ENCODE measurements around the gene ZFP36L1.

Gene ZFP36L1

DNA sequence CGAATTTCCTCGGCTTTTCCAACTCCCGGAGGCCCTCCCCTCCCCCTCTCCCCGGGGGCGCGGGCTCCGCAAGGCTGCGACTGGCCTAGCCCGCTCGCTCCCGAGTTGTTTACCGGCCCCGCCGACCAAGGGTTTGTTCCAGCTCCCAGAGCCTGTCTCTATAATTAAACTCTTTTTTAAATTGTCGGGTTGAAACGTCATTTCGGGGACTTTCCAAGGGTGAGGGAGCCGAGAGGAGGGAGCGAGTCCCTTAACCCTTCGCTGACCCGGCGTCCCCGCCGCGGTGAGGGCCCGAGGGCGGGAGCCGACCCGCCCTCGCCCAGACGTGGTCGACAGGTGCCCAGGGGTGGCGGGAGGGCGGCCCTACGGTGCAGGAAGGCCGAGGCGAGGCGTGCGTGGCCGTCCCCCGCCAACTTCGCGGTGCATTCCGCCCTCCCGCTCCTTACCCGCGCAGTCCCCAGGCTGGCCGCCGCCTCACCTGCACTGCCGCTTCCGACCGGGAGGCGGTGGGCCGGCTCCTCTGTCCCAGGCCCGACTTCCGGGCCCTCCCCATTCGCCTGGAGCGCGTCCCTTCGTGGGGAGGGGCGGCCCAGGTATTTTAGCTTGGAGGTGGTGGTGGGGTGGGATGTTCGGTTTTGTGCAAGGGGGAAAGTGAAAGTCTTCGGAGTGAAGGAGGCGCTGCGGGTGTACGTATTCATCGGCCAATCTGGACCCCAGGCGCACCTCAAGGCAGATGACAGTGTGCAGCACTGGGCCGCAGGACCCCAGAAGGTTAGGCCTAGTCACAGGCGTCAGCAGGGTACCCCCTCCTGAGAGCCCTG lies 2.9 kb upstream of the ZFP36L1 start:
- DNase-seq (ENCODE audit: low spot score) = peak; percentile 78

DNA sequence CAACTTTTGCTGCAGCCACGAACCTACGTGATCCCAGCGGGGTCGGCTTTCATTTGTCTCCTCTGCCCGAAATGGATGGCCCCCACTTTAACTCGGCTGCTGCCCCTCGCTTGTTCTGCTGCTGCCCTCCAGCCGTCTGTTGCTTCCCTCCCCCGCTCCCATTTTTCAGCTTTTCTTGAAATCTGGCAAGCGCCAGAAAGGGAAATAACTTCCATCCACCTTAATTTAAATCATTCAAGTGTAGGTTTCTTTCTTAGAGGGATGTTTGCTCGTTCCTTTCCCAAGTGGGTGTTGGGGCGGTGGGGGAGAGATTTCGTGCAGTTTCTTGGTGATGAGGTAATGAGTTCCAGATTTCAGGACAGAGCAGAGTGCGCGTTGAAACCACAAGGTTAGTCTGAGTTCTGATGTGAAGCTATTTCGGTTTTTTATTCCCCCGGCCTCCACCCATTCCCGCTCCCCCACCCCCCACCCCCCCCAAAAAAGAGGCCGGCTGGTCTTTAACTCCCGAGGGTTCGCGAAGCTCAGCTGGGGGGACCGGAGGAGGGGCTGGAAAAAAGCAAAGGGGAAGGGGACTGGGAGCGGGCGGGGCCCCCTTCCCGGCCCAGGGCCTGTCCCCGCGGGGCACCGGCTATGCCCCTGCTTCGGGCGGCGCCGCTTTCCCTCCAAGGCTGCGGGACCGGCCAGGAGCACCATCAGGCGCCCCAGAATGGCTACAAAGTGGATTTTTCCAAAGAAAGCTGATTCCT lies 2.2 kb upstream of the ZFP36L1 start:
- peak; percentile 58 for DNase-seq (ENCODE audit: low spot score)

DNA sequence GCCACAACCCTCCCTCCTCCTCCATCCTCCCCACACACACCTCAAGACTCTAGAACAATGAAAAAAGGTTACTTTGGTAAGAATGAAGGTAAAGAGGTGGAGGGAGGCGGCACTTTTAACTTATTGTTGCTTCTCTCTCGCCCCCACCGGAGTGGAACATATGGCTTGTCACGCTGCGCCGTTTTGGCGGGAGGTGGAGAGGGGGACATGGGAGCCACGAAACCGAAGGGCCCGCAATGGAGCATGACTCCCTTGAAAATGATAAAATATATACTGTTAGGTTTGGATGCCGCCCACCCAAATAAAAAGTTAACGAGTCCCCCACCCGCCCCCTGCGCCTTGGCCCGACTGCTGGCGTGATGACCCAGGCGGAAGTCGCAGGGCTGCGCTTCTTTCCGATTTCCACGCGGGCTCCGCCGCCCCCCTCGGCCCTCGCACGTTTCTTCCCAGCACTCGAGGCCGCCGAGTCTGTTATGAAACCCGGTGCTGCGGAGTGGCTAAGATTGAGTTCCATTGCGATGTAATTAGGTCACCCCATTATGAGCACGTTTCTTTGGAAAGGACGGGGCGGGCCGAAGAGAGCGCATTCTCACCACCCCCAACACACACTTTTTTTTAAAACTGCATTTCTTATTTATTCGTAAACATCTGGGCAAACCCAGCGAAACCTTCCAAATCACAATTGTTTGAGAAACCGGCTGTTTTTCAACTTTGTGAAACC lies 1.4 kb upstream of the ZFP36L1 start:
- peak; percentile 48 for DNase-seq (ENCODE audit: low spot score)

DNA sequence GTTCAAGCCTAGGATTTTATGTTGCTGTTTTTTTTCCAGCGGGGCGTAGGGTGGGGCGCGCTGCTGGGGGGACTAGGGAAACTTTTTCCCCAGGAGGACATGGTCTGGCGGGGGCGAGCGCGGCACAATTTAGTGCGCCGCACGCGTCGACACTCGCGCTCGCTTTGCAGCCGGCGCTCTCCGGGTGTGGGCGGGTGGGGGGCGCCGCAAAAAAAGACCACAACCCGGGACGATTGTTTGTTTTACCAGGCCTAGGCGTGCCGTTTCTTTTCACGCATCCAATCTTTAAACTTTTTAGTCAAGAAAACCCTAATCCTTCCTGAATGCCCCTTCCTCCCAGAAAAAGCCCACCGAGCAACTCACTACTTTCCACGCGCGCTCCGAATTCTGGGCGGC lies 865 bp upstream of the ZFP36L1 start:
- DNase-seq (ENCODE audit: low spot score) = no peak

DNA sequence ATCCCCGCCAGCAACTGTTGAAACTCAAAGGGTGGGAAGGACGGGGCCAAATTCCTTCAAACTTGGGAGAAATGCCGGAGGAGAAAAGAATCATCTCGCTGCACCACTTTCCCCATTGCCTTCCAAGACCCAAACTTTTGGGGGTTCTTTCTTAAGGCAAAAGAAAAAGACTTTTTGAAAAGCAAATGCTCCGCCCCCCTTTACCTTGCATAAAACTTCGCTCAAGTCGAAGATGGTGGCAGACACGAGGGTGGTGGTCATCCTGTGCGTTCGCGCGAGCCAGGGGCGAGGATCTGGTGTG lies 239 bp downstream of the ZFP36L1 start:
- DNase-seq (ENCODE audit: low spot score) = no peak

DNA sequence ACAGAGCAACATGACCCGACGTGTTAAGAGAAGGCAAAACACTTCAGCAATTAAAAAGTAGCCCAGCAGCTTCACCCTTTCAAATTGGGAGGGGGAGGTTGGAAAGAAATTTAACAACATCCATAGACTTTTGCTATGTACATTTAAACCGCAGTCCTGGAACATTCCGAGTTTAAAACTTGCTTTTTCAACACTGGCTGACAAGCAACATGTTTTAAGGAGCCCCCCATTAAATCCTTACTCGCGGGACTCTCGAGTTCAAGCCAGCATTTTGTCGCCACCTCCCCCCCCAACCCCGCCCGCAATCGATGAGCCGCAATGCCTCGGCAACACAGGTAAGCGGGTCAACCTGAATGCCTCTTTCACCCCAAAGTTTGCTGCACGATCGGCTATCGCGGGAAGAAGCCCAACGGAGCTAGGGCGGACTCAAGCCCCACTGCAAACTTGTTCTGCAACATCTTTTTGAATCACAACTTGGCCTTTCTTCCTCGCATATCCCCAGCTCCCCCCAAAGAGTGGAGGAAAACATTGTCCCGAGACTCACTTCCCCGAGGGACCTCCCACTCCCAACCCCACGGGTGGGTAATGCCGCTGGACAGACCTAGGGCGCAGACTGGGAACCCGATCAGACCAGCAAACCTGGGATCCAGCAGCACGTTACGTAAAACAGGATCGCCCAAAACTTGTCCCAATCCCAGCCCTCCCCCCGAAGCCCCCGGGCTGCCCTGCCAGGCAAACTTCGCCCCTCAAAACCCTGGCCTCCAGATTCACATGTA lies 777 bp downstream of the ZFP36L1 start:
- DNase-seq (ENCODE audit: low spot score) = peak; percentile 21

DNA sequence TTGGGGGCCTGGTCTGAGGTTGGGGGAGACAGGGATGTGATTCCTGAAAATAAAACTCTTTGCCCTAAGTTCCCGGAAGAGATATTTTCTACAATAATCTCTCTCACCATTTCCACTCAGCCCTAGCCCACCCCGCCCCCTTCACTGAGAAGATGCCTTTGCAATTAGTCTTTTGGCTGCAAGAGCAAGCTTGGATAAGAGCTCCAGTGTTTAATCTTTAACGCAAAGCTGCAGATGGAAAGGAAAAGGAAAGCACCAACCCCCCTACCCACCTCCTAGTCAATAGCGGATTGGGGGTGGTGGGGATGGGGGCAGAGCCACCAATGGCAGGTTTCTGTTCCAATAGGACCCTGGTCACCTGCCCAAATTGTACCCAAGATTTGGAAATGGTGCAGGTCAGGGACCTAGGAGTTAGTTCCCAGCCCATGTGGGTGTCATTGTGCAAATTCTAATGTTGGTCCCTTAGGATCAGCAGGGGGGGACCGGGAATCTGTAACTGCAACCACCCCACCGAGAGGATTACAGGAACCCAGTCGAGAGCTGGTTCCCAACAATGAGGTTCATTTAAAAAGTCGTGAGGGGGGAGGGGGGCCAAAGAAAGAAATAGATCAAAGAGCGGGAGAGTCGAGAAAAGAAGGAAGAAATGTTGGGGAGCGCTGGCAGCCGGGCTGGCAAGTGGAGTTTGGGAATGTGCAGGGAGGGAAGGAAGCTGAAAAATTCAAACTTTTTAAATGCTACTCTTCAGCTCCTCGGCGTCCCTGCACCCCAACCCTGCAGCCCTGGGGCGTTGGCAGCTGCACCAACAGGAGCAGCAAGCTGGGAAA lies 1.6 kb downstream of the ZFP36L1 start:
- DNase-seq (ENCODE audit: low spot score) = peak; percentile 34

DNA sequence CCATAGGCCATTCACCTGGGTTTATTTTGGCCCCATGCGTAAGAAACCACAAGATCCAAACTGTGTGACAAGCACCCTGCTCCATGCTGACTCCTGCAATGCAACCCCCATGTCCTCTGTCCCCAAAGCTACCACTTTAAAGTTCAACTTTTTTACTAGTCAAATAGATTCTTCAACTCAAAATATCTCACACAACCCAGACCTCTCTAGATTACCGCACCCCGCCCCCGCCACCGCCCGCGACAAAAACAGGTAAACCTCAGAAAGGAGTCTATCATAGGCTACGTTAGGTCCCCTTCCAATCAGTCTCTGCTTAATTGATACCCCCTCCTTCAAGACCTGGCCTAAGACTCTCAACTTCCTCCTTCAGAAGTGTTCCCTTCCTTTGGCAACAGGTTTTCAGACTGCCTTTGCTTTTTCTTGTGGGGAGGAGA lies 2.2 kb downstream of the ZFP36L1 start:
- peak; percentile 33 for DNase-seq (ENCODE audit: low spot score)

DNA sequence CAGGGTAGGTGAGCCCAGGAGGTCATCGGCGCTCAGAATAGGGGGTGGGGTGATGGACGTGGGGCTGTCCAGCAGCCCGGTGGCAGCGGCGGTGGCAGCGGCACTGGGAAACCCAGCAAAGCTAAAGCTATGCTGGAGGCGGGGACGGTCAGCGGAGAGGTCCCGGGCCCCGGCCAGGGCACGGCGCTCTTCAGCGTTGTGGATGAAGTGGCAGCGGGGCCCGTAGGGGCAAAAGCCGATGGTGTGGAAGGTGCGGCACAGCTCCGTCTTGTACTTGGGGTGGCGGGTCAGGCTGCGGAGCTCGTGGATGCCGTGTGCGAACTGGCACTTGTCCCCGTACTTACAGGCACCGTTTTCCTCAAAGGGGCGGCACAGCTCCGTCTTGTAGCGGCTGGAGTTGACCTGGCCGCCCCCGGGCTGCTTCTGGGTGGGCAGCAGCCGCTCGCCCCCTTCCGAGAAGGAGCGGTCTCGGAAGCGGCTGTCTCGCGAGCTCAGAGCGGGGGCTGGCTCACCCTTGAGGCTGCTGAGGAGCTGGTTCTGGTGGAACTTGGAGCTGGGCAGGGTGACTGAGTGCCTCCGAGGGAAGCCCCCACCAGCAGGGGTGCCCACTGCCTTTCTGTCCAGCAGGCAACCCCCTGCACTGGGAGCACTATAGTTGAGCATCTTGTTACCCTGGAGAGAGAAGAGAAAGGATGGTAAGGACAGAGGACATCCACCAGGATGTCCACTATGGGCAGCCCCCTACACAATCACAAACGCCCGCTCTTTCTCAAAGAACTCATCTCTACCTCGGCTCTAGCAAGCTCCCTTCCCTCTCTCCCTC lies 2.8 kb downstream of the ZFP36L1 start:
- DNase-seq (ENCODE audit: low spot score) = peak; percentile 37

DNA sequence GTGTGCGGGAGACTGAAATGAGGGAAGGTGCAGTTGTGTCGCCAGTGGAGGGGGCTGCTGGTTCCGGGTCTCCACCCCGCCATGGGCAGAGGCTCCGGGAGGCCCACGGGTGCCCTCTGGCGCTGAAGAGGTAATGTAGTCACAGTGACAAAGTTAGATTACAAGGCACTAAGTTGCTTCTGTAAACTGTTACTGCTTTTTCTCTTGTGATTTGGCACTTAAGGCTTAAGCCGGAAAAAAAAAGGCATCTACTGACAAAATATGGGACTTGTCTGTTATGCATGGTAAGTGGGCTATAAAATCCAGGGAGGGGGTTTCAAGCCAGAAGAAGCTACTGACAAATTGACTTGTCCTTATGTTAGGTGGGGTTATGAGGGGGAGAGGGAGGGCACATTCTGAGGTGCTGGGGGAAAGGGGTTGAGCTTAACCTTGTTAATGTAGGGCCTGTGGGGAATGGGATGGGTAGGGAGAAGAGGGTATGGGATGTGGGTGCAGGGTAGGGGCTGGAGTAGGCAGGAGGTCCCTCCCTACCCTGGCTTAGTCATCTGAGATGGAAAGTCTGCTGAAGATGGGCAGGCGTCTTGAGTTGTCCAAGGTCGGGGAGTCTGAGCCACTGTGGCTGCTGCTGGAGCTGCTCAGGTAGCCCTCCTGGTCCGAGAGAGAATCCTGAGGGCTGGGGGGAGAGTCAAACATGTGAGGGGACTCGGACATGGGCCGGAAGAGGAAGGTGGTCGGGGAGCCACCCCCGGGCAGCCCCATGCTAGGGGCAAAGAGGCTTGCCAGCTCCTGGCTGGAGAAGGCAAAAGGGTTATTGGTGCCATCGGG lies 3.7 kb downstream of the ZFP36L1 start:
- DNase-seq (ENCODE audit: low spot score) = peak; percentile 80

DNA sequence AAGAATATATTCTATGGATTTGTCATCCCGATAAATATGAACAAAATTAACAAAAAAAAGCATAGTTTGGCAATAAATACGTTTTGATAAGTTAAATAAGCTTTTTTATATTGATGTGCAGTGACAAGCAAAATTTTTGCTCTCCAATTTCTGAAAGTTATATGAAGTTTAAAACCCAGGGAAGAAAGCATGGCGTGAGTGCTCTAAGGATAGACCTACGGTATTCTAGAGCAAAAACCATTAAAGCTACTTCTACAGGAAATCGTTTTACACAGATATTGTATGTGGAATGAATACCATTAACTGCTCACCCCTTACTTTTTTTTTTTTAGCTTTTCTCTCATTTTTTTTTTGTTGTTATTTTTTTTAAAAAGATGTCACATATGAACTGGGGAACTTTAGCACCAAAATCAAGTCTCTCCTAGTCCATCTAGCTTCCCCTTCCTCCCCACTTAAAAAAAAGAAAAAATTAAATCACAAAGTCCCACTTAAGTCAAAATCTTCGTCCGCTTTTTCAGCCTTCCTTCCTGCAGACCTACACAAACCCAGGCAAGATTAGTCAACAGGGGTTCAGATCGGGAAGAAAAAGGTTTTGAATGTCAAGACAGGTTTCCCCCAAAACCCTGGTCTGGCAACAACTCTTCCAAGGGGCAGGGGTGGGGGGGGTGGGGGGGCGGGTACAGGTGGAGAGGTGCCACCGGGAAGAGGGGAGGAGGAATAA lies 4.4 kb downstream of the ZFP36L1 start:
- peak; percentile 65 for DNase-seq (ENCODE audit: low spot score)

DNA sequence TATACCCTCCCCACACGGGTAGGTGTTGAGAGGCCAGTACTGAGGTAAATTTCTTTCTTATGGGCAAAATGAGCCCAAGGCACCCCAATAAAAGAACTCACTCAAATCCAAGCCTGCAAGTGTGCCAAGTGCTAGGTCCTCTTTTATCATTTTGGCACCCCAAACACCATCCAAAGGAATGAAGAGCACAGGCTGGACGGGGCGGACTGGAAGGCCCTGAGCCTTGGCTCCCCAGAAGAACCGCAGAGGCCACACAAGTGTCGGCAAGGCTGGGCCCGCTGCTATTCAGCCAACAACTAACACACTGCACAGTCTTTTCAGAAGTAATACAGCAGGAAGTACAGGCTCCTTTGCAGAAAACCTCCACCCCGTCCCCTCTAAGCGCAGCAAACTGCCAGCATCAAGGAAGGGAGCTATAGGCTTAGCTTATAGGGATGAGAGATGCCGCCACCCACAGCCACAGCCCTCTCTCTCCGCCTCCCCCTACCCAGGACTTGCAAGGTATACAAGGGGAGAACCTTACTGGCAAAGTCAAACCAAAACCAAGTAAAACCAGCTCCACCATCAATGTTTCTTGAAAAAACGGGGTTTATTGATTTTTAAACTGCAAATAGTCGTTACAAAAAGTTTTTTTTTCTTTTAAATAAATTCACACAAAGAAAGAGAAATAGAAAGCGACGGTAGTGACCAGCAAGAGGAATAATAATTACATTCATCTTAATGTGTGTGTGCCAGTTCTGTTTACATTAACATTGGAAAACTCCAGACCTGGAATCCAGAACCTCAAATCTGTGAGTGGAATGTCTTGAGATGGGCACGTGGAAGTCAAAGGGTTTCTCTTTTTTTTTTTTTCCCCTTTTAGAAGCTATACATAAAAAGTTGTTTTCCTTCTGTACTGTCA lies 5.5 kb downstream of the ZFP36L1 start:
- DNase-seq (ENCODE audit: low spot score) = peak; percentile 57

DNA sequence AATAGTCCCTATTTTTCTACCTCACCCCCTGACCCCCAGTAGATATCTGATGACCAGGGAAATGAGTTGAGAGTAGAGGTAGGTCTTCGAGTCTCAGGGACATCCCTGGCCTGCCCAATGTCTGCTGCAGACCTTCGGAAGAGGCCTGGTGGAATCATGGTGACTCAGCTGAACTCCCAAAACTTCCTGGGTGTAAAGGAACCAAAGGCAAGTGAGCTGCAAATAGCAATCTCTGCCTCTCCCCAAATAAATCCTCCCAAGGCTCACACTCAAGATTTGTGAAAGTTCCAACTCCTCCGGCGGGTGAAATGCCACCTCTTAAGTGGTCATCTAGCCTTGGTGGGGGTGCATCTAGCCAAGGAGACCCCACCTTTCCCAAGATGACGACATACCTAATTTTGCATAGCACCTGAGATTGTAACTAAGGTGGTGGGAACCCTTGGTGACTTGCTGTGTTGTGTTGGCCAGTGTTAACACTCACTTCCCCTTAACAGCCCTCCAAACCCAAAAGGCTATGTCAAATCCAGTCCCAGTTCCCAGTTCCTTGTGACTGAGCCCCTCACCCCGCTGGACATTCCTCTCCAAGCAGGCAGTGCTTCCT lies 6.3 kb downstream of the ZFP36L1 start:
- peak; percentile 57 for DNase-seq (ENCODE audit: low spot score)

DNA sequence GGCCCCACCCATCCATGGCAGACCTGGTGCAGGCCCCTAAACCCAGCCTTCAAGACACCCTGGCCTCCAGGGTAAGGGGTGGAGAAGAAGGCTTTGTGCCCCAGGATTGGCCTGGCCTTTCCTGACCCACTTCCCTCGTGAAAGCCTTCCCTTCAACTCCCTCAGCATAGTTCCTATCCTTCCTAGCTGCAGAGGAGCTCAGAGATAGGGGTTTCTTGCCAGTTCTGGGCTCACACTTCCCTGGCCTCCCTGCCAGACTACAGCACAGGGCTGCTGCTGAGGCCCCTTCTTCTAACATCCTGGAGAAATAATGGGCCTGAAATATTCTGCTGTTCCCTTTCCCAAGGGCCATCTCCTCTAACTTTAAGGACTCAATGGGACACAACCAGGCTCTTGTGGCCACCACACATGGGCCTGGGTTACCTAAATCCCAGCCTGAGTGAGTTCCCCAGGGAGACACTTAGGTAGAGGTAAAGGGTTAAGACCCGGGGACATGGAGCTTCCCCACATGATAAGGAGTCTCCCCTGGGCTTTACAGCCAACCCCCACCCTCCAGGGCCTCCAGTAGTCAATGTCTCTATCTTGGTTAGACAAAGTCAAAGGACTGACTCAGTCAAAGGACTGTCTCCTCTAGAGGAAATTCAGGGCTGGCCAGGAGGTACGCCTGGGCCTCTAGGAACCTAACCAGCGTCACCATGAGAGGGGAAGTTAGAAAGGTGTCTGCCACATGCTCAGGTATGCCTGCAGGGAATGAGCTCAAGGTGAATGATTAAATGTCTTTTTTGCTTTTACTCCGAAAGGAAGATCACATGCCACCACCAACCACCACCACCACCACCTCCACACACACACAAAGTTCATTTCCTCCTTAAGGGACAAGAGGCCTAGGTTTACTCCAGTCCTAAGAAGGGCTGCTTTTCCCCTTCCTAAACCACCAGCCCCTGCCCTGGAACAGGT lies 7.1 kb downstream of the ZFP36L1 start:
- peak; percentile 28 for DNase-seq (ENCODE audit: low spot score)

DNA sequence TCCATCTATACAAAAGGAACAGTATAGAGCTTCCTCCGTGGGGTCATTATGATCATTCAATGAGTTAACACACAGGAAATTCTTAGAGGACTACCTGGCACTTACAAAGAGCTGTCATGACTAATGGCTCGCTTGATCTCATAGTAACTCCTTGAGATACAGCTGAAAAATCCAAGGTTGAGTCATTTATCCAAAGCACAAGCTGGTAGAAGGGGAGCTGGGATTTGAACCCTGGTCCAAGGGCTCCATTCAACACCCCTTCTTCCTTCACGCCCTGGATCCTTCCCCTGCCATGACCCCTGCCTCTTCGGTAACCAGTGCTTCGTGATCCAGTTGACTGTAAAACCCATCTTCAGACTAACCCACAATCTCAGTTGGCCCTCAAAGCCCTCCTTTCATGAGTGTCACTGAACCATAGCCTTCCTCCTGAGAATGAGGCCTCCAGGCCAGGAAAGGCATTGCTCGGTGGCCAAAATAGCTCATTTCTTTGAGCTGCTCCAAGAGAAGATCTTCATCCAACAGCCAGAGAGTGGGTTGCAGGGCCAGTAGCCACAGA lies 7.8 kb downstream of the ZFP36L1 start:
- no peak for DNase-seq (ENCODE audit: low spot score)

All from pons (tissue), 1 donor.